WTC11 (cell line): Measurements from ENCODE around the gene UCHL1. TPM values are rescaled to one million over a fixed set of nuclear protein-coding genes. Genes with fewer than 3 reads are reported as not detected.

Experiments used
- ATAC-seq: fragments of 200-7000 bp; cut with Tn5 transposase; 2 replicates; pipeline ENCODE4 v1.10.0; 2021; ENCODE audit warnings: mild to moderate bottlenecking, moderate library complexity
- CTCF ChIA-PET: fragments of 300-600 bp; sonication (Branson Sonifier 250); formaldehyde crosslinking; loops from one replicate; lab custom pipeline; 2021; ENCODE audit warnings: antibody characterized with exemption; lab: Charles Lee
- POLR2A ChIA-PET: fragments of 350-600 bp; sonication (Branson Sonifier 250); formaldehyde crosslinking; loops from one replicate; lab custom pipeline; 2021; ENCODE audit warnings: antibody characterized with exemption; lab: Charles Lee
- DNase-seq: peaks from one replicate; pipeline ENCODE4 v3.0.0; 2021; ENCODE audit warnings: low spot score
- H3K27ac Mint-ChIP-seq: 2 replicates; pipeline ENCODE4 v1.8.0; 2021; ENCODE audit warnings: mixed read lengths
- H3K27me3 Mint-ChIP-seq: 2 replicates; pipeline ENCODE4 v1.8.0; 2021; ENCODE audit warnings: low read depth, mild to moderate bottlenecking, moderate library complexity, mixed read lengths
- H3K36me3 Mint-ChIP-seq: 2 replicates; pipeline ENCODE4 v1.8.0; 2021; ENCODE audit warnings: mixed read lengths
- H3K4me1 Mint-ChIP-seq: 2 replicates; pipeline ENCODE4 v1.8.0; 2022; ENCODE audit warnings: mixed read lengths
- H3K4me3 Mint-ChIP-seq: 2 replicates; pipeline ENCODE4 v1.8.0; 2021; ENCODE audit warnings: mild to moderate bottlenecking, moderate library complexity, mixed read lengths
- H3K9me3 Mint-ChIP-seq: 2 replicates; pipeline ENCODE4 v1.8.0; 2021; ENCODE audit warnings: mixed read lengths
- ATF1 ChIP-seq: sonication (generic); formaldehyde crosslinking; IDR thresholded peaks from 2 replicates; pipeline ENCODE4 v1.8.1; 2023; ENCODE audit warnings: mild to moderate bottlenecking, moderate library complexity, missing genetic modification reagents
- CBFB ChIP-seq: sonication (generic); formaldehyde crosslinking; IDR thresholded peaks from 2 replicates; pipeline ENCODE4 v1.8.1; 2022; ENCODE audit warnings: mild to moderate bottlenecking, low read depth, missing genetic modification reagents
- FOXJ3 ChIP-seq: sonication (generic); formaldehyde crosslinking; IDR thresholded peaks from 2 replicates; pipeline ENCODE4 v1.9.0; 2021; ENCODE audit warnings: missing genetic modification reagents, mild to moderate bottlenecking, borderline replicate concordance
- GTF2I ChIP-seq: fragments of 250-450 bp; sonication (Bioruptor Pico); conservative IDR thresholded peaks from 2 replicates; pipeline ENCODE4 v1.4.0; 2021; ENCODE audit warnings: mild to moderate bottlenecking
- JUN ChIP-seq: sonication (generic); formaldehyde crosslinking; IDR thresholded peaks from 2 replicates; pipeline ENCODE4 v1.8.0; 2023; ENCODE audit warnings: mild to moderate bottlenecking, missing genetic modification reagents
- NFATC4 ChIP-seq: fragments of 250-450 bp; sonication (Bioruptor Pico); IDR thresholded peaks from 2 replicates; pipeline ENCODE4 v1.9.0; 2021; ENCODE audit warnings: mild to moderate bottlenecking
- RORB ChIP-seq: fragments of 250-450 bp; sonication (Bioruptor Pico); IDR thresholded peaks from 2 replicates; pipeline ENCODE4 v1.9.0; 2021; ENCODE audit warnings: mild to moderate bottlenecking
- SMAD4 ChIP-seq: sonication (generic); formaldehyde crosslinking; IDR thresholded peaks from 2 replicates; pipeline ENCODE4 v1.8.0; 2022; ENCODE audit warnings: mild to moderate bottlenecking, missing genetic modification reagents
- SOX15 ChIP-seq: fragments of 250-450 bp; sonication (Bioruptor Pico); IDR thresholded peaks from 2 replicates; pipeline ENCODE4 v1.9.0; 2021; ENCODE audit warnings: mild to moderate bottlenecking
- ZMAT4 ChIP-seq: fragments of 250-450 bp; sonication (Bioruptor Pico); IDR thresholded peaks from 2 replicates; pipeline ENCODE4 v1.9.0; 2021; ENCODE audit warnings: mild to moderate bottlenecking
- ZNF121 ChIP-seq: sonication (generic); formaldehyde crosslinking; IDR thresholded peaks from 2 replicates; pipeline ENCODE4 v1.8.0; 2023; ENCODE audit warnings: missing genetic modification reagents
- ZNF138 ChIP-seq: sonication (generic); formaldehyde crosslinking; conservative IDR thresholded peaks from 2 replicates; pipeline ENCODE4 v1.8.1; 2022; ENCODE audit warnings: mild to moderate bottlenecking, moderate library complexity, missing genetic modification reagents
- ZNF317 ChIP-seq: sonication (generic); formaldehyde crosslinking; IDR thresholded peaks from 2 replicates; pipeline ENCODE4 v1.8.1; 2023; ENCODE audit warnings: low read depth, mild to moderate bottlenecking, moderate library complexity, missing genetic modification reagents, borderline replicate concordance
- ZNF671 ChIP-seq: fragments of 250-450 bp; sonication (Bioruptor Pico); IDR thresholded peaks from 2 replicates; pipeline ENCODE4 v1.8.0; 2021; ENCODE audit warnings: mild to moderate bottlenecking
- total RNA-seq: library from RNA; stranded (reverse); gene quantifications from 3 replicates; pipeline ENCODE4 v1.2.3, GENCODE V29; 2021
- TF ChIP-seq, protein P1 (sequence below): sonication (generic); formaldehyde crosslinking; IDR thresholded peaks from 2 replicates; pipeline ENCODE4 v1.8.1; 2022; ENCODE audit warnings: mild to moderate bottlenecking, missing genetic modification reagents, moderate library complexity, borderline replicate concordance
- TF ChIP-seq, protein P2 (sequence below): sonication (generic); formaldehyde crosslinking; IDR thresholded peaks from 2 replicates; pipeline ENCODE4 v1.8.1; 2022; ENCODE audit warnings: low read depth, missing genetic modification reagents, borderline replicate concordance
- TF ChIP-seq, protein P3 (sequence below): fragments of 250-450 bp; sonication (Bioruptor Pico); IDR thresholded peaks from 2 replicates; pipeline ENCODE4 v1.9.0; 2021; ENCODE audit warnings: mild to moderate bottlenecking, borderline replicate concordance

UCHL1 gene
- total RNA-seq, 1 experiment from 2014 or later = 548 TPM

DNA sequence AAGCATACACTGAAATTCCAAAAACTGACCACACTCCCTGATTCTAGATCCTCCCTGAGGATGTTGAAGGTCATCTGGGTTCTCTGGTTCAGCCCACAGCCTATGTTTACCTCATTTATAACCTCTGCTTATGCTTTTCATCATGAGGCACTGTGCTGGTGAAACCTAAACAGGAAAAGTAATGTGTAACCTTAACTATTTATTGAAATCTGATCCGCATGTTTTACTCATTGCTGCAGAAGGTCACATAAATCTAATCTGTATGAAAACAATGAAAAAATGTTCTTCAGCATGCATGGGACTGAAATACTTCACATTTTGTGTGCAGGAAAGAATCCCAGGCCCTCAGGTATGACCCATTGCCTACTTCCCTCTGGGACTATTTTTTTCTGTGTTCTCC, 30.3 kb downstream of the UCHL1 start:
- ATAC-seq (no peak), DNase-seq (no peak)
- peaks cover 28% of the 10 kb centered on the region for H3K9me3 Mint-ChIP-seq
- no peak overlapping the region for H3K4me3 Mint-ChIP-seq
- H3K27ac Mint-ChIP-seq = no peak overlapping the region
- no peaks in the 10 kb centered on the region for H3K27me3 Mint-ChIP-seq
- ChIA-PET POLR2A (no interaction called here), CTCF (interaction anchor here (2.2 kb wide), 1 partner anchor 72 kb away, joined by 7 read pairs; no protein-coding TSS in a partner anchor)
- H3K4me1 Mint-ChIP-seq = no peaks in the 10 kb centered on the region
- peaks cover 6% of the 10 kb centered on the region for H3K36me3 Mint-ChIP-seq
- TF ChIP-seq ZNF138 (no peak), ZMAT4 (CRISPR knock-in tag) (no peak), CBFB (CRISPR knock-in tag) (no peak), SMAD4 (CRISPR knock-in tag) (no peak), FOXJ3 (CRISPR knock-in tag) (no peak), ZNF121 (CRISPR knock-in tag) (no peak), ZNF671 (CRISPR knock-in tag) (no peak)
- TF ChIP-seq, protein P1, sequence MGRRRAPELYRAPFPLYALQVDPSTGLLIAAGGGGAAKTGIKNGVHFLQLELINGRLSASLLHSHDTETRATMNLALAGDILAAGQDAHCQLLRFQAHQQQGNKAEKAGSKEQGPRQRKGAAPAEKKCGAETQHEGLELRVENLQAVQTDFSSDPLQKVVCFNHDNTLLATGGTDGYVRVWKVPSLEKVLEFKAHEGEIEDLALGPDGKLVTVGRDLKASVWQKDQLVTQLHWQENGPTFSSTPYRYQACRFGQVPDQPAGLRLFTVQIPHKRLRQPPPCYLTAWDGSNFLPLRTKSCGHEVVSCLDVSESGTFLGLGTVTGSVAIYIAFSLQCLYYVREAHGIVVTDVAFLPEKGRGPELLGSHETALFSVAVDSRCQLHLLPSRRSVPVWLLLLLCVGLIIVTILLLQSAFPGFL = no peak

DNA sequence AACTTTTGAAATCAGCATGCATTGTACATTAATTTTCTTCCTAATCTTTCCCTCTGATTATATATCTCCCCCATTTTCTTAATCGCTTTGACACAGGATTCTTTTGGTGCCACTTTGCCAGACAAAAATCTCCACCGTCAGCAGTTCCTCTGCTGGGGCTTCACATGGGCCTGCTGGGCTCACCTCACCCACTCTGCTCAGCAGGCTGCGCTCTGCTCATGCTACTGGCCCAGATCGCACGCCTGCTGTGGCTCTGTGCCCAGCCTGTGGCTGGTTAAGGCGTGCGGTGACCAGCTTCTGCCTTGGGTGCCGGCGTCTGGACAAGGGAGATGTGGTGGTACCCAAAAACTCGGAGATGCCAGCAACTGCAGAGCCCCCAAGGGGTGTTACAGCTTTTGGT, 31.1 kb downstream of the UCHL1 start:
- POLR2A ChIA-PET = no interaction called here
- H3K4me1 Mint-ChIP-seq = no peaks in the 10 kb centered on the region
- DNase-seq = no peak

GRCh38 chr4:41288254-41288653, 31.5 kb downstream of the UCHL1 start:
- CTCF ChIA-PET = interaction anchor here (1.2 to 2.2 kb wide), 2 partner anchors 71 to 72 kb away, joined by 6 to 7 read pairs; no protein-coding TSS in a partner anchor
- Mint-ChIP-seq H3K36me3 (peaks cover 8% of the 10 kb centered on the region), H3K4me3 (no peak overlapping the region), H3K27ac (no peak overlapping the region), H3K4me1 (no peaks in the 10 kb centered on the region), H3K9me3 (peaks cover 35% of the 10 kb centered on the region), H3K27me3 (0 out of 2 replicates have a peak, but pooled peaks cover 2% of the 10 kb centered on the region)
- no peak for ATAC-seq
- DNase-seq = no peak
- POLR2A ChIA-PET = no interaction called here
- TF ChIP-seq ZNF317 = no peak
- no peak for TF ChIP-seq SOX15 (CRISPR knock-in tag)
- TF ChIP-seq, protein P2, sequence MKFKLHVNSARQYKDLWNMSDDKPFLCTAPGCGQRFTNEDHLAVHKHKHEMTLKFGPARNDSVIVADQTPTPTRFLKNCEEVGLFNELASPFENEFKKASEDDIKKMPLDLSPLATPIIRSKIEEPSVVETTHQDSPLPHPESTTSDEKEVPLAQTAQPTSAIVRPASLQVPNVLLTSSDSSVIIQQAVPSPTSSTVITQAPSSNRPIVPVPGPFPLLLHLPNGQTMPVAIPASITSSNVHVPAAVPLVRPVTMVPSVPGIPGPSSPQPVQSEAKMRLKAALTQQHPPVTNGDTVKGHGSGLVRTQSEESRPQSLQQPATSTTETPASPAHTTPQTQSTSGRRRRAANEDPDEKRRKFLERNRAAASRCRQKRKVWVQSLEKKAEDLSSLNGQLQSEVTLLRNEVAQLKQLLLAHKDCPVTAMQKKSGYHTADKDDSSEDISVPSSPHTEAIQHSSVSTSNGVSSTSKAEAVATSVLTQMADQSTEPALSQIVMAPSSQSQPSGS (CRISPR knock-in tag) = no peak
- TF ChIP-seq ATF1 (CRISPR knock-in tag) = no peak

More for the DNA sequence above, 31.1 kb downstream of the UCHL1 start:
- Mint-ChIP-seq H3K9me3 (peaks cover 31% of the 10 kb centered on the region), H3K27me3 (0 out of 2 replicates have a peak, but pooled peaks cover 2% of the 10 kb centered on the region), H3K4me3 (no peak overlapping the region), H3K27ac (no peak overlapping the region), H3K36me3 (peaks cover 6% of the 10 kb centered on the region)
- CTCF ChIA-PET = interaction anchor here (1.2 to 2.2 kb wide), 2 partner anchors 71 to 72 kb away, joined by 6 to 7 read pairs; no protein-coding TSS in a partner anchor
- no peak for ATAC-seq
- TF ChIP-seq, protein P3, sequence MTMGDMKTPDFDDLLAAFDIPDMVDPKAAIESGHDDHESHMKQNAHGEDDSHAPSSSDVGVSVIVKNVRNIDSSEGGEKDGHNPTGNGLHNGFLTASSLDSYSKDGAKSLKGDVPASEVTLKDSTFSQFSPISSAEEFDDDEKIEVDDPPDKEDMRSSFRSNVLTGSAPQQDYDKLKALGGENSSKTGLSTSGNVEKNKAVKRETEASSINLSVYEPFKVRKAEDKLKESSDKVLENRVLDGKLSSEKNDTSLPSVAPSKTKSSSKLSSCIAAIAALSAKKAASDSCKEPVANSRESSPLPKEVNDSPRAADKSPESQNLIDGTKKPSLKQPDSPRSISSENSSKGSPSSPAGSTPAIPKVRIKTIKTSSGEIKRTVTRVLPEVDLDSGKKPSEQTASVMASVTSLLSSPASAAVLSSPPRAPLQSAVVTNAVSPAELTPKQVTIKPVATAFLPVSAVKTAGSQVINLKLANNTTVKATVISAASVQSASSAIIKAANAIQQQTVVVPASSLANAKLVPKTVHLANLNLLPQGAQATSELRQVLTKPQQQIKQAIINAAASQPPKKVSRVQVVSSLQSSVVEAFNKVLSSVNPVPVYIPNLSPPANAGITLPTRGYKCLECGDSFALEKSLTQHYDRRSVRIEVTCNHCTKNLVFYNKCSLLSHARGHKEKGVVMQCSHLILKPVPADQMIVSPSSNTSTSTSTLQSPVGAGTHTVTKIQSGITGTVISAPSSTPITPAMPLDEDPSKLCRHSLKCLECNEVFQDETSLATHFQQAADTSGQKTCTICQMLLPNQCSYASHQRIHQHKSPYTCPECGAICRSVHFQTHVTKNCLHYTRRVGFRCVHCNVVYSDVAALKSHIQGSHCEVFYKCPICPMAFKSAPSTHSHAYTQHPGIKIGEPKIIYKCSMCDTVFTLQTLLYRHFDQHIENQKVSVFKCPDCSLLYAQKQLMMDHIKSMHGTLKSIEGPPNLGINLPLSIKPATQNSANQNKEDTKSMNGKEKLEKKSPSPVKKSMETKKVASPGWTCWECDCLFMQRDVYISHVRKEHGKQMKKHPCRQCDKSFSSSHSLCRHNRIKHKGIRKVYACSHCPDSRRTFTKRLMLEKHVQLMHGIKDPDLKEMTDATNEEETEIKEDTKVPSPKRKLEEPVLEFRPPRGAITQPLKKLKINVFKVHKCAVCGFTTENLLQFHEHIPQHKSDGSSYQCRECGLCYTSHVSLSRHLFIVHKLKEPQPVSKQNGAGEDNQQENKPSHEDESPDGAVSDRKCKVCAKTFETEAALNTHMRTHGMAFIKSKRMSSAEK = no peak
- TF ChIP-seq JUN (no peak), GTF2I (CRISPR knock-in tag) (no peak), RORB (CRISPR knock-in tag) (no peak), NFATC4 (CRISPR knock-in tag) (no peak)
